ENCODE measurements around the gene CNTFR.

The CNTFR gene

GRCh38 chr9:34507556-34507955 lies 82.0 kb downstream of the CNTFR start:
- DNase-seq (ENCODE audit: low spot score), result no peak

GRCh38 chr9:34506623-34507022 lies 82.9 kb downstream of the CNTFR start:
- DNase-seq (ENCODE audit: low spot score), result no peak

GRCh38 chr9:34505370-34506120 lies 84.0 kb downstream of the CNTFR start:
- no peak for DNase-seq (ENCODE audit: low spot score)

- DNase-seq (ENCODE audit: low spot score), result no peak
Measured at GRCh38 chr9:34503406-34503805, 86.1 kb downstream of the CNTFR start.

GRCh38 chr9:34502891-34503290 lies 86.6 kb downstream of the CNTFR start:
- DNase-seq (ENCODE audit: low spot score), result no peak

GRCh38 chr9:34502471-34502870 lies 87.1 kb downstream of the CNTFR start:
- DNase-seq (ENCODE audit: low spot score), result no peak

GRCh38 chr9:34501889-34502425 lies 87.6 kb downstream of the CNTFR start:
- peak; percentile 56 for DNase-seq (ENCODE audit: low spot score)
